Osteoblast (primary cell): ENCODE measurements around the gene SLC6A5. TPM values are rescaled to one million over a fixed set of nuclear protein-coding genes. Genes with fewer than 3 reads are reported as not detected.

Source experiments
- DNase-seq: peaks from one replicate; pipeline ENCODE4 v3.0.0; 2011; ENCODE audit warnings: low spot score, mixed read lengths; ENCODE audit not compliant: insufficient read length; ENCODE audit errors: missing footprints
- H2AFZ ChIP-seq: 2 replicates; pipeline ENCODE4 v1.6.0; 2011; ENCODE audit warnings: mild to moderate bottlenecking, low read length
- H3K27ac ChIP-seq: 2 replicates; pipeline ENCODE4 v1.5.1; 2011; ENCODE audit warnings: mild to moderate bottlenecking, low read depth, low read length, moderate library complexity
- H3K27me3 ChIP-seq: 2 replicates; pipeline ENCODE4 v1.6.0; 2012; ENCODE audit warnings: mild to moderate bottlenecking, control low read depth, inconsistent platforms, low read length, moderate library complexity; ENCODE audit not compliant: insufficient read depth
- H3K36me3 ChIP-seq: 2 replicates; pipeline ENCODE4 v1.5.1; 2011; ENCODE audit warnings: mild to moderate bottlenecking, low read length, control low read depth, moderate library complexity; ENCODE audit not compliant: insufficient read depth
- H3K4me1 ChIP-seq: 2 replicates; pipeline ENCODE4 v1.5.1; 2011; ENCODE audit warnings: mild to moderate bottlenecking, low read length, control low read depth, moderate library complexity; ENCODE audit not compliant: insufficient read depth
- H3K4me2 ChIP-seq: 2 replicates; pipeline ENCODE4 v1.6.0; 2011; ENCODE audit warnings: mild to moderate bottlenecking, low read length; ENCODE audit not compliant: insufficient read depth
- H3K4me3 ChIP-seq: fragments of 200-600 bp; sonication (generic); 3 replicates; pipeline ENCODE4 v1.5.1; 2012; ENCODE audit warnings: mild to moderate bottlenecking, low read length, inconsistent platforms; ENCODE audit not compliant: insufficient read depth
- H3K79me2 ChIP-seq: 2 replicates; pipeline ENCODE4 v1.6.0; 2012; ENCODE audit warnings: mild to moderate bottlenecking, low read length, control low read depth, inconsistent platforms; ENCODE audit not compliant: insufficient read depth
- H3K9me3 ChIP-seq: 2 replicates; pipeline ENCODE4 v1.5.1; 2011; ENCODE audit warnings: low read depth, low read length, control low read depth
- H4K20me1 ChIP-seq: 2 replicates; pipeline ENCODE4 v1.6.0; 2012; ENCODE audit warnings: mild to moderate bottlenecking, low read length, control low read depth; ENCODE audit not compliant: insufficient read depth
- total RNA-seq: library from RNA; depleted of rRNA; stranded (reverse); fragments of >200 nt; gene quantifications from 2 replicates; pipeline ENCODE4 v1.2.3, GENCODE V29; 2012
- TF ChIP-seq, protein P1 (sequence below): IDR thresholded peaks from 2 replicates; pipeline ENCODE4 v1.5.1; 2011; ENCODE audit warnings: mild to moderate bottlenecking, low read depth, low read length, moderate library complexity; ENCODE audit errors: extremely low read depth

The SLC6A5 gene
- total RNA-seq, 1 donor: not detected

DNA sequence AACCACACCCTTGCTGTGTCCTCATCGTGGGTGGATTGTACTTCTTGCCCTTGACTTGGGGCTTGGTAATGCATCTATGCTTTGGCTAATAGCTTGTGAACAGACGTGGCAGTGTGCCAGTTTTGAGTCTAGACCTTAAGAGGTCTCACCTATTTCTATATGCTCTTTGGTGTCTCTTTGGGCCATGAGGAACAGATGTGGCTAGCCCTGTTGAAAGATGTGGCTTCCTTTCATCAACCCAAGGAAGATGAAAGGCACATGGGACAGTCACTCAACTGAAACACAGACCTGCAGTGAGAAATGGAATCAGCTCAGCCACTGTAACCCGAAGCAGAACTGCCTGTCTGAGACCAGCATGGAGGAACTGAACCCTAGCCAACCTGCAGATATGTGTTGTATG, 62.0 kb downstream of the SLC6A5 start:
- H2AFZ ChIP-seq: no peak overlapping the region
- no peaks in the 10 kb centered on the region for H3K9me3 ChIP-seq
- no peaks in the 10 kb centered on the region for H3K79me2 ChIP-seq
- TF ChIP-seq, protein P1, sequence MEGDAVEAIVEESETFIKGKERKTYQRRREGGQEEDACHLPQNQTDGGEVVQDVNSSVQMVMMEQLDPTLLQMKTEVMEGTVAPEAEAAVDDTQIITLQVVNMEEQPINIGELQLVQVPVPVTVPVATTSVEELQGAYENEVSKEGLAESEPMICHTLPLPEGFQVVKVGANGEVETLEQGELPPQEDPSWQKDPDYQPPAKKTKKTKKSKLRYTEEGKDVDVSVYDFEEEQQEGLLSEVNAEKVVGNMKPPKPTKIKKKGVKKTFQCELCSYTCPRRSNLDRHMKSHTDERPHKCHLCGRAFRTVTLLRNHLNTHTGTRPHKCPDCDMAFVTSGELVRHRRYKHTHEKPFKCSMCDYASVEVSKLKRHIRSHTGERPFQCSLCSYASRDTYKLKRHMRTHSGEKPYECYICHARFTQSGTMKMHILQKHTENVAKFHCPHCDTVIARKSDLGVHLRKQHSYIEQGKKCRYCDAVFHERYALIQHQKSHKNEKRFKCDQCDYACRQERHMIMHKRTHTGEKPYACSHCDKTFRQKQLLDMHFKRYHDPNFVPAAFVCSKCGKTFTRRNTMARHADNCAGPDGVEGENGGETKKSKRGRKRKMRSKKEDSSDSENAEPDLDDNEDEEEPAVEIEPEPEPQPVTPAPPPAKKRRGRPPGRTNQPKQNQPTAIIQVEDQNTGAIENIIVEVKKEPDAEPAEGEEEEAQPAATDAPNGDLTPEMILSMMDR: no peak
- H3K4me3 ChIP-seq: no peak overlapping the region
- no peaks in the 10 kb centered on the region for H4K20me1 ChIP-seq
- H3K27ac ChIP-seq: no peak overlapping the region
- H3K36me3 ChIP-seq: no peaks in the 10 kb centered on the region
- H3K27me3 ChIP-seq: no peaks in the 10 kb centered on the region
- no peak overlapping the region for H3K4me2 ChIP-seq
- no peaks in the 10 kb centered on the region for H3K4me1 ChIP-seq
- no peak for DNase-seq

DNA sequence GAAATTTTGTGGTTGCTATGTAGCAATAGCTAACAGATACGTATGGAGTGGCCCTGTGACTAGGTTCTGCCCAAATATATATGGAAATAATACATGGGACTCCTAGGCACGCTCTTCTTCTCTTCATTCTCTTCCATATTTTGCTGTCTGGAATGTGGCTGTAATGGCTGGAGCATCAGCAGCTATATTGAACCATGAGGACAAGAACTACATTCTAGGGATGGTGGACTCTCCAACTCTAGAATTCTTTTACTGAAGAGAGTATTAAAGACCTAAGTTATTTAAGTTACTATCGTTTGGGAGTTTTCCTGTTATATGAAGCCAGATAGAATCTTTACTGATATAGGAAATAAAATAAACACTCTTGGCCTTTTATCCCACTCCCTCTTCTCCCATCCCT, 62.4 kb downstream of the SLC6A5 start:
- Histone ChIP-seq H3K79me2 (no peaks in the 10 kb centered on the region), H3K27me3 (no peaks in the 10 kb centered on the region), H3K4me2 (no peak overlapping the region), H3K4me3 (no peak overlapping the region), H3K4me1 (no peaks in the 10 kb centered on the region), H2AFZ (no peak overlapping the region), H3K36me3 (no peaks in the 10 kb centered on the region), H3K27ac (no peak overlapping the region), H3K9me3 (no peaks in the 10 kb centered on the region), H4K20me1 (no peaks in the 10 kb centered on the region)
- TF ChIP-seq, protein P1: no peak
- DNase-seq: no peak

DNA sequence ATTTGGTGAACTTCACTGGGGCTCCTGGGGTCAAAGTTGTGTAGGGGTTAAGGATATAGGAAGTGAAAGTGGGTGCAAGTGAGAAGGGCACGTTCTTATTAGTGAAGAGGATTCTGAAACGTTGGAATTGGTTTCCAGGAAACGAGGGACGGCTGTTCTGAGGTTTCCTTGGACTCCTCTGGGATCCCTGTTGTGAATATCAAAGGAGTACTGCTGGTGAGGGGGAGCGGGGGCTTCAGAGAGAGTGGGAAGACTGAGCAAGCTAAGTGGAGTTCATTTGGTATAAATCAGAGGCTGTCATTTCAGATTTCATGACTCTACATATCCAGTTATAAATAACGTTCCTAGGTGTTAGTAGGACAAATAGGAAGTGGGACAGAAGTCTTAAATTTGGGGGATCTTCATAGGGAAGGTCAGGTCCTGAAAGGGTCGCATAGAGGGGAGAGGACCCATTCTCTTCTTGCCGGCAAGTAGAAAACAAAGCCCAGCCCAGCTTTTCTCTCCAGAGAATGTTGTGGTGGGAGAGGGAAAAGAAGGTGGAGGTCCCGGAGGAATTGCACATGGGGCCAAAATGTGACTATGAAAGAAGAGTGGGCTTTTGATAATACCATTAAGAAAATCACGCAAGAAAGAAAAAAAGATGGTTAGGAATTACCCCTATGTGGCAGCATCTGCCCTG, 68.9 kb downstream of the SLC6A5 start:
- H2AFZ ChIP-seq: no peak overlapping the region
- peak; percentile 78 for DNase-seq
- H4K20me1 ChIP-seq: no peaks in the 10 kb centered on the region
- no peaks in the 10 kb centered on the region for H3K79me2 ChIP-seq
- TF ChIP-seq, protein P1: no peak
- no peak overlapping the region for H3K27ac ChIP-seq
- peaks cover 44% of the 10 kb centered on the region for H3K27me3 ChIP-seq
- no peak overlapping the region for H3K4me3 ChIP-seq
- no peaks in the 10 kb centered on the region for H3K9me3 ChIP-seq
- H3K36me3 ChIP-seq: no peaks in the 10 kb centered on the region
- no peak overlapping the region for H3K4me2 ChIP-seq
- H3K4me1 ChIP-seq: no peaks in the 10 kb centered on the region

DNA sequence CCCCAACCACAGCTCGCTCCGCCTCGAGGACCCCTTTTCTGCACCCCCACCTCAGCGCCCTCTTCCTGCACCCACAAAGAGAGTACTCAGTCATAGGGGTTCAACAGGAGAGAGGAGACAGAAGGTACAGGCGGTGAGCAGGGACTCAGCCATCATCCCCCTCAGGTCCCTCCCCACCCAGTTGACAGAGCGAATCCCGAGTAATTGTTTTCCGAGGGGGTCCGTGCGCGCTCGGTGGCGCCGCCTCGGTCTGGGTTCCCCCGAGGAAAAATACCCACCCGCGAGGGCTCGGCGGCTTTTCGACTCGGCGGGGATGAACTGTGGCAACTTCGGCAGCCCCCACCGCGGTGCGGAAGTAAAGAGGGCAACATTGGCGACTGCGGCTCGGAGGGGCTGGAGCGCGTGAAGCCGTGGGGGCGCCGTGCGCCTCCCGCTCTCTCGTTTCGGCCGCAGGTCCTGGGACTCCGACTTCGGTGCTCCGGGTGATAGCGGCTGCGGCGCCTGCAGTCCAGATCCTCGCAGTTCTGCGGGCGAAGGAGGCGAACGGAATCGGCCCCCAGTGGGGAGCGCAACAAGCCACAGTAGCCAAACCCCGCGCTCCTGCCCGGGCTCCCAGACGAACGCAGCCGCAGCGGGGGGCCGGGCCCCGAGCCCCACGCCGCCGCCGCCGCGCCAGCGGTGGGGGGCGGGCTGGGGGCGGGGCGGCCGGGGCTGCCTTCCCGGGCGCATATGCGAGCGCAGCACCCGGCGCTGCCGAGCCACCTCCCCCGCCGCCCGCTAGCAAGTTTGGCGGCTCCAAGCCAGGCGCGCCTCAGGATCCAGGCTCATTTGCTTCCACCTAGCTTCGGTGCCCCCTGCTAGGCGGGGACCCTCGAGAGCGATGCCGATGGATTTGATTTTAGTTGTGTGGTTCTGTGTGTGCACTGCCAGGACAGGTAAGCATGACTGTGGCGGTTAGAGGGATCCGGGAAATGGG, 69.7 kb downstream of the SLC6A5 start, which contains the start of gene NELL1:
Gene NELL1 (plus strand): TSS at position 743 of the 976 bp plus-strand sequence.
- no peak within 1 kb of the TSS for H3K4me2 ChIP-seq
- TF ChIP-seq, protein P1: no peak
- H3K79me2 ChIP-seq: no peaks in the 10 kb centered on the region

More for the DNA sequence above, 69.7 kb downstream of the SLC6A5 start, which contains the start of gene NELL1:
- Histone ChIP-seq H3K4me3 (no peak within 1 kb of the TSS), H3K27me3 (peaks cover 44% of the 10 kb centered on the region), H3K36me3 (no peaks in the 10 kb centered on the region), H2AFZ (no peak within 1 kb of the TSS), H3K27ac (no peak within 1 kb of the TSS), H3K9me3 (no peaks in the 10 kb centered on the region), H4K20me1 (no peaks in the 10 kb centered on the region), H3K4me1 (no peaks in the 10 kb centered on the region)
- peak; percentile 77 for DNase-seq
